Measurements from ENCODE around the gene JTB. TPM values are rescaled to one million over a fixed set of nuclear protein-coding genes. Genes with fewer than 3 reads are reported as not detected.

The JTB gene
- total RNA-seq, 2 donors from 2014 or later: 184 to 266 TPM

DNA sequence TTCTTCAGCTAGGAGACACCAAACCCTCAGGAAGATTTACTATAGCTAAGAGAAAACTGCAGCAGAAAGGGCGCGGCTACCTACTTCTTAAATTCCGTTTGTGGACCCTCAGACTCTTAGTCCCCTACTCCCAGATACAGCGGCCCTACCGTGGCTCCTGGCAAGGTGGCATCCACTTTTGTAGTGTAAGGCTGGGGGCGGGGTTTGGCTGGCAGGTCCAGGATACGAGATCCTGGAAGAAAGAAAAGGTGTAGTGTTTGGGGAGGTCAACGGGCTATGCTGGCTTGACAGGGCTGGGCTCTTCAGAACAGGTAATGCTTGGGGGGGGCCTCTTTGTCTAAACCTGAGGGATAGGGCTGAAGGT, 9.5 kb downstream of the JTB start:
- peak overlapping the region; percentile 84 to 92 for H3K27ac ChIP-seq
- H3K4me3 ChIP-seq: peak overlapping the region; percentile 85
- no peak for ATAC-seq (ENCODE audit: insufficient number of reproducible peaks, low FRiP score, low read depth)
- peaks cover under 1% of the 10 kb centered on the region for H3K36me3 ChIP-seq
- H3K4me1 ChIP-seq (ENCODE audit: control insufficient read depth in 1 of 2, low read depth in 2 of 2): peaks cover 22 to 32% of the 10 kb centered on the region in 2 donors
- TF ChIP-seq, protein P1, sequence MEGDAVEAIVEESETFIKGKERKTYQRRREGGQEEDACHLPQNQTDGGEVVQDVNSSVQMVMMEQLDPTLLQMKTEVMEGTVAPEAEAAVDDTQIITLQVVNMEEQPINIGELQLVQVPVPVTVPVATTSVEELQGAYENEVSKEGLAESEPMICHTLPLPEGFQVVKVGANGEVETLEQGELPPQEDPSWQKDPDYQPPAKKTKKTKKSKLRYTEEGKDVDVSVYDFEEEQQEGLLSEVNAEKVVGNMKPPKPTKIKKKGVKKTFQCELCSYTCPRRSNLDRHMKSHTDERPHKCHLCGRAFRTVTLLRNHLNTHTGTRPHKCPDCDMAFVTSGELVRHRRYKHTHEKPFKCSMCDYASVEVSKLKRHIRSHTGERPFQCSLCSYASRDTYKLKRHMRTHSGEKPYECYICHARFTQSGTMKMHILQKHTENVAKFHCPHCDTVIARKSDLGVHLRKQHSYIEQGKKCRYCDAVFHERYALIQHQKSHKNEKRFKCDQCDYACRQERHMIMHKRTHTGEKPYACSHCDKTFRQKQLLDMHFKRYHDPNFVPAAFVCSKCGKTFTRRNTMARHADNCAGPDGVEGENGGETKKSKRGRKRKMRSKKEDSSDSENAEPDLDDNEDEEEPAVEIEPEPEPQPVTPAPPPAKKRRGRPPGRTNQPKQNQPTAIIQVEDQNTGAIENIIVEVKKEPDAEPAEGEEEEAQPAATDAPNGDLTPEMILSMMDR (IDR thresholded peaks at IDR 0.05): no peak
- no peaks in the 10 kb centered on the region for H3K27me3 ChIP-seq (replicated peaks; ENCODE audit: insufficient read depth)
- no peak for DNase-seq (ENCODE audit: low spot score)
- no peaks in the 10 kb centered on the region for H3K9me3 ChIP-seq

DNA sequence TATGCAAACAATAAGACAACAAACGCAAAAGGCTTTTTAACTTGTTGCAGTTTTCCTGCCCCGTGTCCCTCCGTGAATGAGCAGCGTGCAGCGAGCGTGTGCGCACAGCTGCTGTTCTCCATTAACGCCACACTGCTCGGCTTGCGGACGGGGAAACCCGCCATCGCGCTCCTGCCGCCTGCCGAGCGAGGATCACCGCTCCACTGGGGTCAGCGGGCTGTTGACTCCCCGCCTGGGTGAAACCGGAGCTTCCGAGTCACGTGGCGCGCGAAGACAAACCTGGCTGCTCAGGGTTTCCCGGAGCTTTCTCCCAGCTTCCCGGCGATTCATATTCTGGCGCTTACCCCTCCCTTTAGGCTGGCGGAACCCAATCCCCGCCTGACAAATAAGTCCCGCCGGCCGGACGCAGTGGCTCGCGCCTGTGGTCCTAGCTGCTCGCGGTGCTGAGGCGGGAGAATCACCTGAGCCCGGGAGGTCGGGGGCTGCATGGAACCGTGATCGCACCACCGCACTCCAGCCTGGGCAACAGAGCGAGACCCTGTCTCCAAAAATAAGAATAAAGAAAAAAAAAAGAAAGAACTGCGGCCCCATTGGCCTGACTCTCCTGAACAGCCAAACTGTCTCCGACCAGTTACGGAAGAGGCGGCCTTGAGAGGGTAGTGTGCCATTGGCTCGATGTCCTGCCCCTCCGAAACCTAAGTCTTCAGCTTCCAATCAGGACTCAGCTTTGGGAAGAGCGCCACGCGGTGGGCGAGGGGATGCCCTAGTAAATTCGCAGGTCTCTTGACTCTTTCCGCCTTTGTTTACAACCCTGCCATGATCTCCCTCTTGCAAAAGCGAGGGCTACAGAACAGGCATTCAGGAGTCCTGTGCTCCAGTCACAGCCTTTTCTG, 10.1 kb downstream of the JTB start, which contains the start of gene CREB3L4:
TSS of gene CREB3L4 (plus strand) at position 796 of the 893 bp plus-strand sequence. CDS start 624 bp downstream, outside the sequence.
- peak within 1 kb of the TSS; percentile 85 for H3K4me3 ChIP-seq

DNA sequence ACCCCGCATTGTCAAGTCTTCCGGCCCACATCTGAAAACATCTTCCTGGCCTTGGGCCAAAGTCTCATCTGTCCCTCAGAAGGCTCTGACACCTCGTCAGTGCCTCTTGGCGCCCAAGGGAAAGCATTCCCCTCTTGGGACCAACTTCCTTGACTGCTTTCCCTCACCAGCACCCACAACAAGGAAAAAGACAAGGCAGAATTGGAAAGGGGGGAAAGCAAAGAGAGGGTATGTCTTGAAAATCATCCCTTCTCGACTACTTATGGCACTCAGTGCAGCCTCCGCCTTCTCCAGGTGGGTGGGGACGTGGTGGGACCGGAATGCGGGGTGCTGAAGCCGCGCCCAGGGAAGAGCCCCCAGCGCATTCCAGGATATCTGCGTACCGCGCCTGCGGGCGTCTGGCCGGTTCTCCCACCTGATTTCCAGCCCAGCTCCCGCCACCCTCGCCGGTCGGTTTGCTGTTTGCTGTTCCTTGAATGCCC, 13.6 kb downstream of the JTB start:
- peak; percentile 1 for ATAC-seq (ENCODE audit: insufficient number of reproducible peaks, low FRiP score, low read depth)
- Histone ChIP-seq H3K27me3 (replicated peaks; ENCODE audit: insufficient read depth) (no peaks in the 10 kb centered on the region), H3K27ac (peak overlapping the region; percentile 90 to 94), H3K36me3 (peaks cover 8% of the 10 kb centered on the region), H3K4me3 (peak overlapping the region; percentile 77), H3K4me1 (ENCODE audit: control insufficient read depth in 1 of 2, low read depth in 2 of 2) (peaks cover 36 to 64% of the 10 kb centered on the region in 2 donors), H3K9me3 (no peaks in the 10 kb centered on the region)
- TF ChIP-seq, protein P1 (IDR thresholded peaks at IDR 0.05): no peak
- DNase-seq (ENCODE audit: low spot score): no peak

More for the DNA sequence above, 10.1 kb downstream of the JTB start, which contains the start of gene CREB3L4:
- peak within 1 kb of the TSS; percentile 84 to 92 for H3K27ac ChIP-seq
- no peaks in the 10 kb centered on the region for H3K36me3 ChIP-seq
- H3K9me3 ChIP-seq: no peaks in the 10 kb centered on the region
- peaks cover 23 to 38% of the 10 kb centered on the region in 2 donors for H3K4me1 ChIP-seq (ENCODE audit: control insufficient read depth in 1 of 2, low read depth in 2 of 2)
- DNase-seq (ENCODE audit: low spot score) (peak; percentile 71), ATAC-seq (ENCODE audit: insufficient number of reproducible peaks, low FRiP score, low read depth) (peak; percentile 58)
- no peaks in the 10 kb centered on the region for H3K27me3 ChIP-seq (replicated peaks; ENCODE audit: insufficient read depth)
- TF ChIP-seq, protein P1 (IDR thresholded peaks at IDR 0.05): peak; percentile 19

GRCh38 chr1:153963030-153963849, 14.2 kb downstream of the JTB start, which contains the start of gene SLC39A1:
Gene SLC39A1, minus strand, starts transcription at chr1:153963537. Its CDS starts 822 bp downstream, at chr1:153962715.
- H3K36me3 ChIP-seq: peaks cover 8% of the 10 kb centered on the region
- H3K27ac ChIP-seq: peak within 1 kb of the TSS; percentile 90 to 94
- no peaks in the 10 kb centered on the region for H3K27me3 ChIP-seq (replicated peaks; ENCODE audit: insufficient read depth)
- ATAC-seq (ENCODE audit: insufficient number of reproducible peaks, low FRiP score, low read depth) (peak; percentile 78), DNase-seq (ENCODE audit: low spot score) (peak; percentile 97)
- peaks cover 35 to 59% of the 10 kb centered on the region in 2 donors for H3K4me1 ChIP-seq (ENCODE audit: control insufficient read depth in 1 of 2, low read depth in 2 of 2)
- peak within 1 kb of the TSS; percentile 77 for H3K4me3 ChIP-seq
- H3K9me3 ChIP-seq: no peaks in the 10 kb centered on the region
- TF ChIP-seq, protein P1 (IDR thresholded peaks at IDR 0.05): no peak
